GDM1 (cell line): ENCODE data around the gene TOB1.

Source experiments
- DNase-seq: peaks from one replicate; lab custom pipeline; 2025; lab: John Stamatoyannopoulos, UW

TOB1 gene

GRCh38 chr17:50845240-50846147 is 20.7 kb downstream of the TOB1 start:
- DNase-seq, result no peak

GRCh38 chr17:50844117-50844700 is 21.9 kb downstream of the TOB1 start:
- no peak for DNase-seq

- no peak for DNase-seq
Observed at GRCh38 chr17:50843150-50843905, 22.8 kb downstream of the TOB1 start.

GRCh38 chr17:50842506-50843149 is 23.5 kb downstream of the TOB1 start:
- no peak for DNase-seq

- peak; percentile 53 for DNase-seq
Observed at GRCh38 chr17:50841949-50842354, 24.2 kb downstream of the TOB1 start.

GRCh38 chr17:50841277-50841948 is 24.7 kb downstream of the TOB1 start:
- no peak for DNase-seq

- DNase-seq, result no peak
Observed at GRCh38 chr17:50840311-50840851, 25.8 kb downstream of the TOB1 start.

- no peak for DNase-seq
Observed at GRCh38 chr17:50839591-50840310, 26.4 kb downstream of the TOB1 start.

- DNase-seq, result no peak
Observed at GRCh38 chr17:50837980-50838954, 27.9 kb downstream of the TOB1 start.

GRCh38 chr17:50837286-50837979 is 28.7 kb downstream of the TOB1 start:
- no peak for DNase-seq

GRCh38 chr17:50836826-50837225 is 29.3 kb downstream of the TOB1 start:
- no peak for DNase-seq

- no peak for DNase-seq
Observed at GRCh38 chr17:50835301-50836234, 30.6 kb downstream of the TOB1 start, which contains the start of gene WFIKKN2. TSS of gene WFIKKN2 (plus strand) at chr17:50835586. CDS start at chr17:50835938, 352 bp downstream.

GRCh38 chr17:50834429-50835300 is 31.5 kb downstream of the TOB1 start:
- no peak for DNase-seq

- DNase-seq, result no peak
Observed at GRCh38 chr17:50833510-50834428, 32.4 kb downstream of the TOB1 start.

- DNase-seq, result no peak
Observed at GRCh38 chr17:50832864-50833381, 33.2 kb downstream of the TOB1 start.
